IMR-90 (cell line): ENCODE measurements around the gene ANO10.

ENCODE experiments used
- CHD1 ChIP-seq: IDR thresholded peaks from 2 replicates; pipeline ENCODE4 v1.6.1; 2012; ENCODE audit warnings: low read depth, low read length, improper control_type of control experiment
- CTCF ChIP-seq: conservative IDR thresholded peaks from 2 replicates; pipeline ENCODE4 v1.5.1; 2012; ENCODE audit warnings: mild to moderate bottlenecking, low read depth, low read length, improper control_type of control experiment
- POLR2A ChIP-seq: IDR thresholded peaks from 2 replicates; pipeline ENCODE4 v1.6.1; 2012; ENCODE audit warnings: mild to moderate bottlenecking, low read depth, low read length
- RAD21 ChIP-seq: IDR thresholded peaks from 2 replicates; pipeline ENCODE4 v1.6.1; 2012; ENCODE audit warnings: low read length, improper control_type of control experiment

GRCh38 chr3:43506644-43507043, 115.2 kb downstream of the ANO10 start:
- no peak for TF ChIP-seq CTCF
- TF ChIP-seq POLR2A = no peak
- TF ChIP-seq RAD21 = no peak
- no peak for TF ChIP-seq CHD1
